Superior temporal gyrus (tissue), 1 donor: ENCODE results near the gene FIGN.
A peak's percentile ranks its signal among the peaks of the same experiment; 100 is the strongest.

ENCODE experiments used
- DNase-seq: peaks from one replicate; pipeline ENCODE4 v3.0.0-alpha.2; 2016; ENCODE audit errors: extremely low spot score

Gene FIGN

DNA sequence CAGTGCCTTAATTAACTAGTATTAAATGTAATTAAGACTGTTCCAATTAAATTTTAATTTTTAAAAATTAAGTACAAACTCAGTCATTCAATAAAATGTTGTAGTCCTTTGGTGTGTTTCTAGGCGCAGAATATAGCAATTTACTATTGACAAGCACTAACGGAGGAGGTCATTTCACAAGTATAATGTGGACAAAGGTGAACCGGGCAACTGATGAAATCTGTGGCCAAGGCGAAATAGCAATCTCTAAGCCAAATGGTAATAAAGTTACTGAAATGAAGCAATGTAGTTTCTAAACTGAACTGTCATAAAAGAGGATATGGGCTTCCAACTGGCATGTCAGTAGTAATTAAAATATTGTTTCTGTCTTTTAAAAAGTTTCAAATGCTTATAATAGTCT is 27.5 kb downstream of the FIGN start:
- peak; percentile 19 for DNase-seq

DNA sequence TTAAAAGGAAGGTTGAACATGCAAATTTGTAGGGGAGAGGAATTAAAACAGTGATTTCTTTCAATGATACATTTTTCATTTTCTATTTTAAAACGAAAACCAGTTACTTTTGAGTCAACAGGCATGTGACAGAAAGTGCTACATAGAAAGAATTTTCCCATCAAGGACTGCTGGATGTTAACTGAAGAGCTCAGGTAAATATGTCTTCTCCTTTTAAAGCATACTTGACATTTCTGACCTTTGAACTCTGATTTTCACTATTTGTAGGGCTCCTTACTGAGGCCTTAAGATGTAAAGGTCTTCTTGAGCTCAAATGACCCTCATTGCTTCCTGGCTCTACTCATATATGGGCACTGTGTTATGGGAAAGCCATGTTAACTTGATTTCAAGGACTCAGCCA is 32.4 kb downstream of the FIGN start:
- no peak for DNase-seq

DNA sequence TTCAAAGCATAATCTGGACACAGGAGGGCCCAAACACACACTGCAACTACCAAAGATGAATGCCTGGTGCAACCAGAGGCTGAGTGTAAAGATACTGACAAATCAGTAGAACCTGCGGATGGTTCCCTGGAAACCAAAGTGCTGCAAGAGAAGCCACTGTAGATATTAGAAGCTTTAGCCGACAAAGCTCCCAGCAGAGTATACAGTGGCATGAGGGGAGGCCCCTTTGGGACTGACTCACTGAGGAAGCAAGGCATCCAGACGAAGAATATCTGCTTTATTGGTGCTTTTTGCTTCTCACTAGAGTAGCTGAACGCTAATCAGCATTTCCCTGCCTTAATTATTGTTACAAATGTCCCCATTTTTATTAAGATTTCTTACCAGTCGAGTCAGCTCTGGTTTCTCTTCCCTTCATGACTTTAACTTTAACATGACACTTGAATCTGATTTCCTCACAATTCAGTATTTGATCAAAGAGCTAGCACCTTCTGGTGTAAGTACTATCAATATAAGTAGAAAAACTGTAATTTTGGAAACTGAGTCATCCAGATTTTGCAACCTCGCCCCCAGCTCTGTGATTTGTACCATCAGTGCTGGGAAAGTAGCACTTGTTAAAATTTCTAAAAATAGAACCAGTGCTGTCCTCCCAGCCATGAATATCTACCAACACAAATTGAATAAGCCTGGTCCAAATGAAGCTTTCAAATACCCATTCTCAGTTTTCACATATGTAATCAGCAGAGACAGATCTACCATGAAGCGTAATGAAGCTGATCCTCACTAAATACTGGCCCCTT is 34.2 kb downstream of the FIGN start:
- peak; percentile 57 for DNase-seq

DNA sequence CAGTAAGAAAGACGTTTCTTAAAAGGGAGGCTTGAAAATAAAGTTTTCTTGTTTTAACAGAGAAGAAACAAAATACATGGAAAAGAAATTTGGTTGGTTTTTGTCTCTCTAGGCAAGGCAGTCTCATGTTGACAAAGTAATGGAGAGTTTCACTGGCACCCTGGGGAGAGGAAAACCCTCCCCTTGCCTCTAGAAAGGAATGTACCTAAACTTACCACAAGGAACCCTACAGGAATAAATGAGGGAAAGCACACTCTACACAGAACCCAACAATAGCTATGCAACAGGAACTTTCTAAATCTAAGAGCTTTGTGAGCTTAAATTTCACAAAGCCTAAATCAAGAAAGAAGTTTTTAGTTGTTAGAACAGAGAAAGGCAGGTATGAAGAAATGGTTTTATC is 37.0 kb downstream of the FIGN start:
- no peak for DNase-seq

DNA sequence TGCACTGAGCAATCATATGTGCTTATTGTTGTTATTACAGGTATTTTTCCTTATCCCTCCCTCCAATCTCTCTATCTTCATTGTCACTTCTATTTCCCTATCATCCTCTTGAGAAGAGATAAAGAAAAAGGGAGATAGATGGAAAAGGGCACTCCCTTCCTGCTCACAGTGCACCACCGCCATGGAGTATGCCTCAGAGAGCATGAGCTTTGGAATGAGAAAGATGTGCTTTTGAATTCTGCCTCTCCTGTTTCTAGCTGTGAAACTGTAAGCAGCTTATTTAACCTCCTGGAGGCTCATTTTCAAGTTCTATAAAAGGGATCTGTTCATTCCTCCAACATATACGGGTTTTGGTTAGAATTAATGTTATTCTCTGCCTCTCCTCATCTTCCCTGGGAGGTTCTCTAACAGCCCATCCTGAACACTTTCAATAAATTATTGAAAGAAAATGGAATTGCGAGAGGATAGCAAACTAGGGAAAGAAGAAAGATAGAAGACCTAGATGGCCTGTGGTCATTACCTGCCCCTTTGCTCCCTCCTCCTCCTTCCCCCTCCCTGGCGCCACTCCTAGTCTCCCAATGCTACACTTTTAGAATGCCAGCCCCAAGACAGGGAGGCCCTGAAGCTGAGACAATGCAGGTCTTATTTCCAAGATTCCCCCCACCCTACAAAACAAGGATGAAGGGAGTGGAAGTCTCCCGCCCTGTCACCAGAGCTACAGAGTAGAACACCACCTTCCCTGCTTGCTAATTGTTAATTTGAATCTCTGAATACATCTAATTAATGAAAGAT is 37.8 kb downstream of the FIGN start:
- no peak for DNase-seq

DNA sequence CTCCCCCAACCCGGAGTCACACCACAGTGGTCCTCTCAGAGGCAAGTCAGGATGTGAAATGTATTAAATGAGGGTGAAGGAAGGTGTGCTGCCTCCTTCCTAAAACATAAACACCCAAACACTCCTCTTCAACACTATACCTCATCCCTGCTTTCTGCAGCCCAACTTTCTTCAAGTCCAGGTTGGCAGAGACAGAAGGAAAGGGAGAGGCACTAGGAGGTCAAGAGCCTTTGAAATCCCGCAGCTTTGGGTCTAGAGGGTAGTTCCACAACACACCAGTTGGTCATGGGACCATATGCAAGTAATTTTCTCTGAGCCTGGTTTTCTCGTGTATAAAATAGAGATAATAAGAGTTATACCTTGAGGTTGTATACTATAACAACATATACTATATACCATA is 38.4 kb downstream of the FIGN start:
- DNase-seq, result no peak

DNA sequence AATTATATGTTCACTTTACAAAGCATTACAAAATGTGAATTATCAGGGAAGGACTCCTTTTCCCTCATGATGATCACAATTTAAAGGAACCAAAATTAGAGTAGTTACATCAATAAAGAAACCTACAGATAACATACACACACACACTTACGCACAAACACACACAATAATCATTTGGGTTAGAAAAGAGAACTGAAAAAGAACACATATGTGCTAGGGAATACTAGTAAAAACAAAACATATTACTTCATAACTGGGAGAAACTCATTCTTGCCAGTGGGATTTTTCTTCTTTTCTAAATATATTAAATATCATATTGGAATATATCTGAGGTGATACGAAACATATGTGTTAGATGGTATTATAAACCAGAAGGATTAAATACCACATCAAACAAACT is 42.3 kb downstream of the FIGN start:
- DNase-seq, result no peak

DNA sequence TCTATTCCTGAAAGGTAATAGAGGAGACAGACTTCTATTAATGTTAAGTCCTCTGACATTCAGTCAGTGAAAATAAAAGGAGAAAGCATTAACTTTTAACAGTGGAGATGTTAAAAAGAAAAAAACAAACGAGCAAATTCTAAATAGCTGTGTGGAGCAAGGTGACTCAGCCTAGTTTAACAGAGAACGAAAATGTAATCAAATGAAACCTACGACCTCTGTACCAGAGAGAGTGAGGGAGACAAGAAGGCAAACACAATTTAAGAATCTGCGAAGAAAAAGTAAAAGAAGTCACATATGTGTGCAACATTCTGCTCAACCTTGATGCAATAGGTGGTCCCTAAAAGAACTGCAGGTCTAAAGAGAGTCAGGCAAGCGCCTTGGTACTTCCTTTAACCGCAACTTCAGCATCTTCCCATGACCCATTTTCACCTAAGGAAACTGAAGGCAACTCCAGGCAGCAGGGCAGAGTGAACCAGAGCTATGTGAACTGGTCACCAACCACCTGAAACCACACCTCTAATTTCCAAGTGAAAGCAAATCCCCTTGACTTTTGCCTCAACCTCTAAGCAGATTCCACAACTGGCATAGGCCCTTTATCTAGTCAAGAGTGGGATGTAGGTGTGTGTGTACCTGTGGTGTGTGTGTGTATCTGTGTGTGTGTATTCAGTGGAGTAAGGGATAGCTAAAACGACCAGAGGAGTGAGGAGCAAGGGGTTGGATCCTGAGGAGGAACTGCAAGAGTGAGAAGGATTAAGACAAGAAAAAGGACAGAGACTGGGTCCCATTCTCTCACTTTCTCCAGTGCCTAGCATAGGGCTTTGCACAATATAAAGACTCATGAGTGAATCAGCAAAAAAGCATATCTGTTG is 43.0 kb downstream of the FIGN start:
- DNase-seq, result no peak

DNA sequence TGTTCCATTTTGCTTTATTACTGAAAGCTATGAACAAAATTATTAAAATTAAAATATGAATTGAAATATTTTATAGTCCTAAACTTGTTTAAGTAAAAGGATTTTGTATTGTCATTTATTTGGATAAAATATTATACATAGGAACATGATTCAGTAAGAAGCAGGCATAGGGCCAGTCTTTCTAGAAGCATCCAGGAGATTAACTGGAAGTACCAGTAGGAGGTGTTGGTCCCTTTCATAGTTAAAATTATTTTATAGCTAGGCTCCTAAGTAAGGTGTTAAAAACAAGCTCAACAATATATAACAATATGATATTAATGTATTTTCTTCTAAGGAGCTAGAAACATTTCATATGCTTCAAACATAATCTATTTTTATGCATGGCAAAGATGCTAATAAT is 43.7 kb downstream of the FIGN start:
- DNase-seq, result no peak

DNA sequence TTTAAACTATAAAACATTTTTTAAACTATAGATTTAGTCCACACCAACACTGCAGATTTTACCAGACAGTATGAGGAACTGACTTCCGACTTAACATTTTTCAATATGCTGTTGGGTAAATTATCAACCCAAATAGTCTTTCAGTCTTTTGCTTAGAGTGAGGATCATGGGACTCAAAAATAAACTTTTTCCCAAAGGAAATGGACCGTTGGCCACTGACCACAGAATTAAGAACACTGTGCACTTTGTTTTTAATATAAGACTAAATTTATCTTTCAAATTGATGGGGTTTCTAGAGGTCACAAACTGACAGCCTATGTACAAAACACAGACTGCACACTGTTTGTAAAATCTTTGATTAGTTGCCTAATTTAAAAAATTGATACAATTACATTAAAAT is 44.9 kb downstream of the FIGN start:
- no peak for DNase-seq

DNA sequence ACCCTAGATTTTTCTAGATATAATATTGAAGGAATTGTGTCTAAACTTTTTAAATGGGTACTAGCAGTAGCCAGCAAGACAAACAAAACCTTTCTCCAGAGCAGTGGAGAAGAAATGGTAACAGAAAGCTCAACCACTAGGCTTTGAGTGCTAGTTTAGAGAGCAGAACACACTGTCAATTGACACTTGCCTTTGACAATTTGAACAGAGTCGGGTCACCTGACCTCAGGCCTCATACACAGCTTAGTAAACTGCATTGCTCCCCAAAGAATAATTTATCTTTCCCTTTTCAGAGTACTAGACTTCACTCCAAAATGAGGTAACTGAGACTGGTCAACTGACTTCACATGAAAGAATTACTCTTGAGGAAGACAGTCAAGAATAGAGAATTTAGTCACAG is 48.6 kb downstream of the FIGN start:
- DNase-seq, result no peak

DNA sequence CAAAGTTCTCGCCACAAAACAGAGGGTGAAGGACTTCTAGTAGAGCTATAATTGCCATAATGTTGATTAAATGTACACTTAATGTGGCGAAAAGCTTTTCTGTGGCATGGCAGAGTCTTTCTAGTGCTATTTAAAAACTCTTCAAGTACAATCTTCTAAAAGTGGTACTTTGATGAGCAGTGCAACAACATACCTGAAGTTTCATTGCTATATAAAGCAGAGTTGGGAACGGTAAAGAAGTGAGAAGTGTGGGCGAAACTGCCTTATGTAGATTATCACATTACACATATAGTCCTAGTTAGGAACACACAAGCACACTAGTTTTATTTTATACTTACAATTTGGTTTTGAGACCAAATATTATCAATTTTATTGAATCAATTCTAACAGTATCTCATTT is 49.5 kb downstream of the FIGN start:
- DNase-seq, result no peak

DNA sequence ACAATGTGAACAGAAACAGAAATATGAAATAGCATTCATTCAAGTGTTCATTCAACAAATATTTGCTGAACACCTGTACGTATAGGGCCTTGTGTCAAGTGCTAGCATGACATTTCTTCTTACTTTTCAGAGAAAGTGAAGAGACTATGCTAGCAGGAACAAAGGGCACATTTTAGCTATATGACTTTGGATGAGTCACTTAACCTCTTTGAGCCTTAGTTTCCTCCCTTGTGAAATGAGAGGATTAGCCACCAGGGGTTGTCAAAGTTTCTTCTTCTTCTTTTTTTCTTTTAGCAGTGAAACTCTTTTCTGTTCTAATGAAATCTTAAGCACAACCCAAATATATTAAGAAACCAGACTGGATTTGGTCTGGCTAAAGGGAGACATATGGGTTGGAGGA is 53.1 kb downstream of the FIGN start:
- no peak for DNase-seq

DNA sequence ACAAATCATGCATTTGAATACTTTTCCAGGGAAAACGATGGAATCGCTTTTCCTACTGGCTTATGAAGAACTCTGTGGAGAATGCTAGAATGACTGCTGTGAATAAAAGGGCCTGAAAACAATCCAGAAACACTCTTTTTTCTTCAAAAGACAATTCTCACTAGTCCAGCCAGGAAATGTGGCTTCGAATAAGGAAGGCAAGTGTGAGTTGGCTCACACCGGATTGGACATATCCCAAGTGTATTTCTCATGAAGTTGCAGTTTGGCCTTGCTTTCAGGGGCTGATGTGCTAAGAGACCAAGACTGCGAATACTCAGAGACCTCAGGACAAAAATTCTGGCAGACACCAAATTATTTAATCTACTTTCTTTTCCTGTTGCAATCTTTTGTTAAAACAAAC is 54.1 kb downstream of the FIGN start:
- DNase-seq, result no peak

DNA sequence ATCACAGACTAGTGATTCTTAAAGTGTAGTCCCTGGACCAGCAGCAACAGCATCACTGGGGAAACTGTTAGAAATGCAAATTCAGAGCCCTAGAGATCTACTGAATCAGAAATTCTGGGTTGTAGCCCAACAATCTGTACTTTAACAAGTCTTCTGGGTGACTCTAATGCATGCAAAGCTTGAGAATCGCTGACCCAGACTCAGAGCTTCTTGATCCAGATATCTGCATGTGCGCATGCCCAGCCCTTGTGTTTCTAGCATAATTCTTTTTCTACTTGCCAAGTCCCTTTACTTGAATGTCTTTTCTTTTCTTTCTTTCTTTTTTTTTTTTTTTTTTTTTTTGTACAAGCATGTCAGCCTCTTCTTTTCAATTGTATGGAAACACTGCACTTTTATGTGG is 60.4 kb downstream of the FIGN start:
- no peak for DNase-seq

DNA sequence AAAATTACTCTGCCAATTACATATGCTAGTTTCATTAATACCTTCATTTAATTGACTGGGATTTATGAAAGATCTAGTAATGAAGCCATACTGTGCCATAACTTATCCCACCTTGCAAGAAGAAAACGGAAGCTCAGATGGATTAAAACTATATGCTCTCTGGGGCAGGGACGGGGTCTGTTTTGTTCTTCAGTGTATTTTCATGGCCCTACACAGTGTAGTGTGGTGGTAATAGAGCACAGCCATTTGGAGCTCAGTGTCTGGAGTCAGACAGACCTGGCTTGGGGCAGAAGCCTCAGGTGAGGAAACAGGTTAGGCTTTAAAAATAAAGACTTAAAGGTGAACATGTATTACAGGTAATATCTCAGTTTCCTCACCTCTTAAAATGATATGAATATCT is 62.3 kb downstream of the FIGN start:
- DNase-seq, result no peak

DNA sequence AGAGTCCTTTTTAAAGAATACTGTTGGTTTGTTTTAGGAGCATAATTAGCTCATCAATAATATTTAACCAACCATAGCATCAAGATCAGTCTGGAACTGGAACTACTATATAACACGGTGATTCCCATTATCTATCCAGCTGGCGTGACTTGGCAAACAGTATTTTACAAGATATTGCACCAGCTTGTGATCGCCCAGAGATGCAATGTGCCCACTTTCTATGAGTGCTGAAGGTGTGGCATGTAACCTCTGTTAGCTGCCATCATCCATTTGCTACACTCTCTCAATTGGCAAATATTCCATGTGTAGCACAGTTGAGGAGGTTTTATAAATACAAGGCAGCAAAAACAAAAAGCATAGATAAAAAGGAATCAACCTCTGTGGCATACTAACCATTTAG is 64.9 kb downstream of the FIGN start:
- no peak for DNase-seq

DNA sequence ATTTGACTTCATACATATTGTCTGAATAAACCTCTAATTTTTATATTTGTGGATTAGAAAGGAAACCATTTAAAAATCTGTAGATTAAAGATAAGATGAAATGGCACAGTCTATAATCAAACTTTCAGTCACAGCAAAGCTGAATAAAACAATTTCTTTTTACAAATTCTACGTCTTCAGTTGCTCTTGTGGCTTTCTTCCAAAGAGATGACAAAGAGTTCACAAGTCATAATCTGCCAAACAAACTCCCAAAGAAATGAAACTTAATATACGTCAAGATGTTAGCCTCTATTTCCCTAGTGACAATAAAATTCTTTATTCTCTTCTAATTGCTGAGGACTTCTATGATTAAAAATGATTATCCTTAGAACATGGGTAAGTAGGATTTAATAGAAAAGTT is 66.3 kb downstream of the FIGN start:
- no peak for DNase-seq

DNA sequence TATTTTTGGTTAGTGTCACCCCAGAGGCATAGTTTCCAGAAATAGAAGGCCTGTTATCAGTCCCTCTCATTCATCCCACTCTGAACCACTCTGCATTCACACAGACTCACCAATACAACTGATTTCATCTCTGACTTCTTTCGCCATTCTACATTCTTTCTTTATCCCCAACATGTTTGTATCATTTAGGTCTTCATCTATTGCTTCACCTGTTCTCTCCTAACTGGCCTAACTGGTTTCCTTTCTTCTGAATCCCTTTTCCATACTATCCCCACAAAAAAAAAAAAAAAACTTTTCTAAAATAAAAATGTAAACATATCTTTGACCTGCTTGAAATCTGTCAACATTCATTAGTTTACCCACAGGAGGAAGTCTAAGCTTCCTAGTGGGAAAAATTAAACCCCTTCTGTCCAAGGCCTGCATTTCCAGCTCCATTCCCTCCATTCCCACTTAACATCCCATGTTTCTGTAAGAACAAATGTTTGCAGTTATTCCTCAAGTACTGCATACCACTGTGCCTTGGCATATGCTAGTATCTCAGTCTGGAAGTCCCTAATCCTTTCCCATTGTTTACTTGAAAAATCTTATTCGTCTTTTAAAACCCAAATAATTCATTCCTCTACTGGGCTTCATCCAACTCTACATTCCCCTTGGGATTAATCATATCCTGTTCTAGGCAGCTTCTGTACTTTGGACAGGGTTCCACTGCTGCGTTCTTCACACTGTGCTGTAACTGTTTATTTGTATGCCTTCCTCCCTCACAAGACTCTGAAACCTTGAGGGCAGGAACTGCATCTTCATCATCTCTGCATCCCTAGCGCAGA is 68.5 kb downstream of the FIGN start:
- DNase-seq, result no peak

DNA sequence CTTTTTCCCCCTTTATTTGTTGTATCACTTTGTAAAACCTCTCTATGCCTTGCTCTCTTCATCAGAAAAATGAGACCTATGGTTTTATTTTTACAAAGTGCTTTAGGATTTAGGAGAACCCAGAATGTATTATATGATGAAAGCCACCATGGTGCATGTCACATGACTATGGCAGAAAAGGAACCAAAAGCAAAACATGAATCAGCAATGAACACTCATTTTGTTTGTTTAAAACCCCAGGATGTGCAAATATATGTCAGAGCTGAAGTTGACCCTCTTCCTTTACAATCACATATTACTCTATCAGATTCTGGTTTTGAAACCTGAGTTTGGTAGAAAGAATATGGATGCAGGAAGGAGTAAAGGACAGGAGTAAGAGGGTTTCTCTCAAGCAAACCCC is 70.0 kb downstream of the FIGN start:
- no peak for DNase-seq

DNA sequence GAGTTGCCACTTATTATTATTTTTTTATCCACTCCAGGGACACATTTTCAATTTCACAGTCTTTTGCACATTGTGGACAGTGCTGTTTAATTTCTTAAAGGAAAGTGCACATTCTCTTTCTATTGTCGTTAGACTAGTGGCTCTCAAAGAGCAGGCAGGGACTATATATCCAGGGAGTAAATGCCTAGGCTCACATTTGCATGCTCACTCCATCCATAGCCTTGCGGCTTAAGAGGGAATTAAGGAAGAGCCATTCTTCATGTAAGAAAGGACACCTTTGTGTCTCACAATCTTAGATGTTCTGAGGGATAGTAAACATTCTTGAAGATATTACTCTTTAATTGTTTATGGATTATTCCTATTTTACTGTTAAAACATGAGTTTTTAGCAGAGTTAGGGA is 70.8 kb downstream of the FIGN start:
- DNase-seq, result no peak

DNA sequence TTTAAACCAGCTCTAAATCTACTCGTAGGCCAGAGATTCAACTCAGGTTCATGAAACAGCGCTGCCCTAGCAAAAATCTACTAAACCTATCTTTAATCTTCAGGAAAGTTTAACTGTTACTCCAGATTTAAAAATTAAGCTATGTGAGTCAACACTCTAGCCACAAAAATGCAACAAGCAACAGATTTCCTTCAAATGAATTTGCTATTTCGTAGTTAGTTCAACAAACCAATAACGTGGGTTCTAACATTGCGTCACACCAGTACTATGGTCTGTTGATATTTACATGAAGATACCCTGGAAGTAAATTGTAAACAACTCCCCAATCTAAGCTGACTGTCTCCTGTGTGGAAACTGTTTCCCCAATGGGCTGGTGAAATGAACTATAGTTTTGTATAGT is 71.2 kb downstream of the FIGN start:
- no peak for DNase-seq
